ENCODE results near the gene ITGA6. TPM values are rescaled to one million over a fixed set of nuclear protein-coding genes. Genes with fewer than 3 reads are reported as not detected.

The ITGA6 gene
- total RNA-seq, 2 donors from 2014 or later, result 38.0 to 47.1 TPM

DNA sequence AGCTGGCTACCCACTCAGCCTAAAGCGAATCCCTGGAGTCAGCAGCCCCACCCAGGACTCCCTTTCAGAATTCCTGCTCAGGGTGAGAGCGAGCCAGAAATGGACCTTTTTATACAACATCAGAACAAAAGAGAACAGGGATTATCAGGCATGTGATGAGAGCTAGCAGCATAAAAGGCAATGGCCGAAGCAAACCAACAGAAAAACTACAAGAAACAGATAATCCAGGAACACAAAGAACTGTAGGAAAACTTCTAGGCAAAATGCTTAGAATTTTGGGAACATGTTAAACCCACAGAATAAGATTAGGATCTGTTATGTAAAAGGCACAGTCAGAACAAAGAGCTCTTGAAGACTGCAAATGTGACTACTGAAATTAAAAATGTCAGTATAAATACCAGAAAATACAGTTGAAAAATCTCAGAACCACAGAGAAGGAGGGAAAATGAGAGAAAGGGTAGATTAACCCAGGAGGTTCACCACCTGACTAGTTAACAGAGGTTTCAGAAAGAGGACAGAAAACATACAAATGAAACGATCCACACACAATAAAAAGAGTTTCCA is 31.3 kb downstream of the ITGA6 start:
- no peak for DNase-seq (ENCODE audit: low spot score)
- intact Hi-C loops (cut with DNase I), result no loop called here

DNA sequence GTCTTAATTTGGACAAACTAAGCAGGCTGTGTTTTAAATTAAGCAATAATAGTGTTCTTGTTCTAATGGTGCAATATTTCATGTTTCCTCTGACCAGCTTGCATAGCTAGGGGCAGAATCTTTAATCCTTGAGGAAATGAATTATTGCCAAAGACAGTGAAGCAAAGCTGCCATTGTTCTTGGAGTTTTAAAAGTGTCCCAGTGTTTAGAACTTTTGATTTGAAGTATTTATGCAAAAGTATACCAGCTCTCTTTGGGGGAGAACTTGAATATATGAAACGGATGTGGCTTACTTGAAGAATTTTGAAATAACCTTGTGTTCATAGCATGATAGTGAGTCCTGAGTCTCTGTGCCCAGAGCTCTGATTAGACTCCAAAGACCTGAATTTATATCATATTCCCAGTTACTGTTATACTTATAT is 33.4 kb downstream of the ITGA6 start:
- no peak for DNase-seq (ENCODE audit: low spot score)
- intact Hi-C loops (cut with DNase I), result loop anchor here in 1 of 2 donors (5.0 kb wide), 1 partner anchor 288 kb away; no protein-coding TSS in a partner anchor

- intact Hi-C loops (cut with DNase I), result loop anchor here (2.0 to 5.0 kb wide), 2 partner anchors 289 kb away; no protein-coding TSS in a partner anchor
- no peak for DNase-seq (ENCODE audit: low spot score)
Measured at GRCh38 chr2:172461591-172462372, 34.4 kb downstream of the ITGA6 start.

- intact Hi-C loops (cut with DNase I), result loop anchor here (2.0 to 5.0 kb wide), 2 partner anchors 290 kb away; no protein-coding TSS in a partner anchor
- no peak for DNase-seq (ENCODE audit: low spot score)
Measured at GRCh38 chr2:172462373-172462848, 35.0 kb downstream of the ITGA6 start.

- intact Hi-C loops (cut with DNase I), result loop anchor here (2.0 to 5.0 kb wide), 2 partner anchors 290 to 291 kb away; no protein-coding TSS in a partner anchor
- DNase-seq (ENCODE audit: low spot score), result no peak
Measured at GRCh38 chr2:172462849-172463381, 35.5 kb downstream of the ITGA6 start.

DNA sequence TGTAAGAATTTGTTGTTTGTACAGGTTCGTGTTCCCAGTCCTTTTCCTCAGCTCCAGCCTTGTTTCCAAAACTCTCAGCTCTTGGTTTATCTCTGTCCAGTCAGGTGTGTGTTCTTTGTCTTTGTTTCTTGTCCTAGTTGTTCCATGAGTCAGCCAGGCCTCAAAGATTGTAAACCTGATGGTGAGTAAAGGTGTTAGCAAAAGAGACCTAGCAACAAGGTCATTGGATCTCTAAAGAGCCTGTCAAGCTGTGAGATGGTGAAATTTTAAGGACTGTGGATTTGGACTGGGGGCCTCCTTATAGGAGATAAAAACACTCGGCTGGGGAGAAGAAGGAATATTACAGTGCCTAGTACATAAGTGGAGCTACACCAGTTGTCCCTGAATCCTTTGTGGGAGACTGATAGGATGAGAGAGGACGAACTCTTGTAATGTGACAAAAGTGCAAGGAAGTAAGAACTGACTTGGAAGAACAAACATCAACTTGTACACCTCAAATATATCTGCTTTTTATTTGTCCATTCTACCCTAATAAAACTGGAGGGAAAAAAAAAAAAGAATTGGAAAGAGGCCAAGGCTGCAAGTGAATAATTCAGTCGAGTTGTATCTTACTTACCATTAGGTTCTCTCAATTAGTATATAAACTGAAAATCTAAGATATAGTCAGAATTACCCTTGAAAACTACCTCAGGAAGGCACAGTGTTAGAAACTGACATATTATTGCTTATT is 37.2 kb downstream of the ITGA6 start:
- DNase-seq (ENCODE audit: low spot score), result no peak
- intact Hi-C loops (cut with DNase I), result loop anchor here in 1 of 2 donors (5.0 kb wide), 1 partner anchor 292 kb away; no protein-coding TSS in a partner anchor

- DNase-seq (ENCODE audit: low spot score), result no peak
- intact Hi-C loops (cut with DNase I), result no loop called here
Measured at GRCh38 chr2:172465417-172466334, 38.3 kb downstream of the ITGA6 start.

DNA sequence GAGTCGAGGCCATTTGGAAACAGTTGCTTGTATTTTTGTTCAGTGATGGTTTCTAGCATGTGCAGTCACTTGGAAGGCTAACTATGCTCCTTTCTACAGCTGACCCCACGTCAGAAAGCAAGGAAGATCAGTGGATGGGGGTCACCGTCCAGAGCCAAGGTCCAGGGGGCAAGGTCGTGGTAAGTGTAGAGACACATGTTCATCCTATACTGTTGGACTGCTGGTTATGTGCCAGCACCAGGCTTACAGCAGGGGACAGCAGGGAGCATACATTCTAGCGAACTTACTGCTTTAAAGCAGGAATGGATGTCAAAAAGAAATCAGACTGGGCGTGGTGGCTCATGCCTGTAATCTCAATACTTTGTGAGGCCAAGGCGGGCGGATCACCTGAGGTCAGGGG is 40.0 kb downstream of the ITGA6 start:
- intact Hi-C loops (cut with DNase I), result no loop called here
- DNase-seq (ENCODE audit: low spot score), result no peak

GRCh38 chr2:172470958-172471922 is 43.9 kb downstream of the ITGA6 start:
- DNase-seq (ENCODE audit: low spot score), result no peak
- intact Hi-C loops (cut with DNase I), result no loop called here

GRCh38 chr2:172472446-172473033 is 45.2 kb downstream of the ITGA6 start:
- DNase-seq (ENCODE audit: low spot score), result no peak
- intact Hi-C loops (cut with DNase I), result no loop called here

DNA sequence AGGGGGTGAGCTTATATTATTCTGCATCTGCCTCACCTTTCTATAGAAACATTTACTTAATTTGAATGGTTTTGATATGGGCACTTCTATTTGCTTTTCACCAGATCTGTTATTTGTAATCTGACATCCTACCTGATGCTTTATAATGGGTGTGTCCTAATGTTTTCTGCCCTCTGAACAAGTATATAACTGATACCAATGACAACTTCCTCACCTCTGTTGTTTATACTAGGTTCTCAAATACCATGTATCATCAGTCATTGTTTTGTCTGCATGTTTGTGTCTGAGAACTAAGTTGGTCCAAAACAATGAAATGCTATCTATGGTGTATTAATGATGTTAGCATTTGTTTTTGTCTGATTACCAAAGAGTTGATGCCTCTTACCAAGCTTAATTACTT is 45.8 kb downstream of the ITGA6 start:
- no peak for DNase-seq (ENCODE audit: low spot score)
- intact Hi-C loops (cut with DNase I), result no loop called here

GRCh38 chr2:172478353-172478752 is 51.0 kb downstream of the ITGA6 start:
- no peak for DNase-seq (ENCODE audit: low spot score)
- intact Hi-C loops (cut with DNase I), result no loop called here

DNA sequence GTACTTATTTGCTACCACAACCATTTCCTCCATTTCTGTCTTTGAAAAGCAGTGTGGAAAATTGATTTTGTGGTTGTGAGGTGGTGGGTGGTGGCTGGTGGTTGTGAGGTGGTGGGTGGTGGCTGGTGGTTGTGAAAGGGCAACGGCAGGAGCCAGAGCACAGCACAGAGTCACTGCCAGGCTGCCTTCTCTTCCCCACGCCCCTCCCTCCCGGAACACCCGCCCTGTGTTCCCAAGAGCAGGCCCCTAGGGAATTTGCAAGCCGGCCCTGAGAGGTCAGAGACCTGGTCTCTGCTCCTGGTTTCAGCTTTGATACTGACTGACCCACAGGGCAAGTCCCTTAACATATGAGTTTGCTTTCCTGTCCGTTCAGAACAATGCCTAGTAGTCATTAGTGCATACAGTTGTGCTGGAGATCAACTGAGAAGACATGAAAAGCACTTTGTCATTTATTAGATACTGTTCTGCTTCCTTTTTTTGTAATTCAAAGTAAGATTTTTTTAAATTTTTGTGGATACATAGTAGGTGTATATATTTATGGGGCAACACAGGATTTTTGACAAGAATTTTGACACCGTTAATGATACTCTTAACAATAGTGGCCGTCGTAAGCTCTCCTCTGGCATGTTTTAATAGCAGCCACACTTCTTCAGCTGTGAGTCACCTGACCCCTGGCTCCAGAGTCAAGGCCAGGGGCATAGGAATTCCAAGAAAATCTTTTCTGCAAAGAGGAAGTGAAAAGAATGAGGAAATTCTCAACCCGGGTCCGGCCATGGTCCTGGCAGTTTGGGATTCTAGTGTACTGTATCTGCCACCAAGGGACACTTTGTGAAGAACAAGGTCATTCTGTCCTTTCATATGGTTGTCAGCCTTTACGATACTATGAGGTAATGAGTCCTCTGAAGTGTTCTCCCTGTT is 53.2 kb downstream of the ITGA6 start:
- no peak for DNase-seq (ENCODE audit: low spot score)
- intact Hi-C loops (cut with DNase I), result no loop called here

- no peak for DNase-seq (ENCODE audit: low spot score)
- intact Hi-C loops (cut with DNase I), result no loop called here
Measured at GRCh38 chr2:172481507-172482262, 54.3 kb downstream of the ITGA6 start.

- no peak for DNase-seq (ENCODE audit: low spot score)
- intact Hi-C loops (cut with DNase I), result no loop called here
Measured at GRCh38 chr2:172484253-172484652, 56.9 kb downstream of the ITGA6 start.

All from posterior vena cava (tissue), 2 donors.